ENCODE results near the gene MYO1H. TPM values are rescaled to one million over a fixed set of nuclear protein-coding genes. Genes with fewer than 3 reads are reported as not detected.

Gene MYO1H
- total RNA-seq, 4 donors from 2014 or later, result 0.38 TPM; not detected in 3

DNA sequence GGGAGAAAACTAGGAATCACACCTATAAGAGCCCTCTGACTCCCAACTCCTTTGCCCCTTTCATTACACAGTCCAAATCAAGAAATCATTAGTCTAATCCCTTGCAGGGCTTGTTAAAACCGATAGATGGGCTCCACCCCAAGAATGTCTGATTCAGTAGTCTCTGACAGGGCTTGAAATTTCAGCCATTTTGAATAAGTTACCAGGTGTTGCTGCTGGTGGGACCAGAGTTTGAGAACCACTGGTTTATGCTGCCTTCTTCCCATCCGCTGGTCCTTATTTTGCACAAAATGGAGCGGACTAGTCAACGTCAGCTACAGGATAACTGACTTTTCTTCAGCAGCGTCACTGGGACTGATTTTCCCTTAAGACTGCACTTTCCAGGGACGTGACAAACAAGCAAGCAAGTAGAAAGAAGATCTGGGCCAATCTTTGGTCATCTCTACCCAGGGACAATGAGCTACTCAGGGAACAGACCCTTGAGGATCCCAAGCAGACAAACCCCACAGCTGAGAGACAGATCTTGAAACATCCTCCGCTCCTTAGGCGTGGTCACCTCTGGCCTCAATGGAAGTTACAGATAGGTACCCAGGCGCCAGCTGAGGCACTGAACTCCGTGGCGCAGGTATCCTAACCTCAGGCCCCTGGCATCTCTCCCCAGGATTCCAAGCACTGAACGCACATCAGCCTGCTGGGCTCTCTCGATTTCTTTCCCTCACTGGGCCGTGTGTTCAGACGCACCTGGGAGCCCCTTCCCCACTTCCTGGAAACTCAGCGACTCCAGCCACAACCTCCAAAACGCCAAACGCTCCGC lies 128.5 kb downstream of the MYO1H start:
- H3K4me3 ChIP-seq, result peak overlapping the region; percentile 99
- DNase-seq (ENCODE audit: low spot score in 2 of 2), result no peak
- peaks cover under 1% of the 10 kb centered on the region for H3K36me3 ChIP-seq
- WGBS, result 14% methylated on average over 19 of the region's 19 CpGs
- H3K9me3 ChIP-seq, result no peaks in the 10 kb centered on the region
- H3K27ac ChIP-seq, result peak overlapping the region; percentile 99
- H3K4me1 ChIP-seq, result peaks cover 47% of the 10 kb centered on the region
- TF ChIP-seq, protein P1, sequence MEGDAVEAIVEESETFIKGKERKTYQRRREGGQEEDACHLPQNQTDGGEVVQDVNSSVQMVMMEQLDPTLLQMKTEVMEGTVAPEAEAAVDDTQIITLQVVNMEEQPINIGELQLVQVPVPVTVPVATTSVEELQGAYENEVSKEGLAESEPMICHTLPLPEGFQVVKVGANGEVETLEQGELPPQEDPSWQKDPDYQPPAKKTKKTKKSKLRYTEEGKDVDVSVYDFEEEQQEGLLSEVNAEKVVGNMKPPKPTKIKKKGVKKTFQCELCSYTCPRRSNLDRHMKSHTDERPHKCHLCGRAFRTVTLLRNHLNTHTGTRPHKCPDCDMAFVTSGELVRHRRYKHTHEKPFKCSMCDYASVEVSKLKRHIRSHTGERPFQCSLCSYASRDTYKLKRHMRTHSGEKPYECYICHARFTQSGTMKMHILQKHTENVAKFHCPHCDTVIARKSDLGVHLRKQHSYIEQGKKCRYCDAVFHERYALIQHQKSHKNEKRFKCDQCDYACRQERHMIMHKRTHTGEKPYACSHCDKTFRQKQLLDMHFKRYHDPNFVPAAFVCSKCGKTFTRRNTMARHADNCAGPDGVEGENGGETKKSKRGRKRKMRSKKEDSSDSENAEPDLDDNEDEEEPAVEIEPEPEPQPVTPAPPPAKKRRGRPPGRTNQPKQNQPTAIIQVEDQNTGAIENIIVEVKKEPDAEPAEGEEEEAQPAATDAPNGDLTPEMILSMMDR (IDR thresholded peaks at IDR 0.05), result no peak
- no peak for TF ChIP-seq POLR2A (IDR thresholded peaks at IDR 0.05)
- no peak for TF ChIP-seq EP300 (IDR thresholded peaks at IDR 0.05)
- no peak for TF ChIP-seq POLR2AphosphoS5 (IDR thresholded peaks at IDR 0.05)
- no peaks in the 10 kb centered on the region for H3K27me3 ChIP-seq

DNA sequence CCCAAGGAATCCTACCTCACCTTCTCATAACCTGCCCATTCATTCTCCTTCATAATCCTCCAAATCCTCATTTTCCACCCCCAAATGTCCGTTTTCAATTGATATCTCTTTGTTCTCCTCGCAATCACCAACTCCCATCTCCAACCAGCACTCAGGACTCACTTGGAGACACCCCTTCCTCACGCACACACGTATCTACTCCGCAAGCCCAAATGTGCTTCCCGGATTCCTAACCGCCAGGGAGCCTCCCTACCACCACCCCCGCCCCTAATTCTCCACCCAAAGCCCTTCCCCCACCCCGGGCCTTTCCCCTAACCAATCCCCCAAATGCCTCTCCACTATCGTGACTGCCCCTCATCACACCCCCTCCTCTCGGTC lies 129.1 kb downstream of the MYO1H start:
- Histone ChIP-seq H3K27ac (peak overlapping the region; percentile 99), H3K27me3 (no peaks in the 10 kb centered on the region), H3K4me3 (peak overlapping the region; percentile 99), H3K4me1 (peaks cover 47% of the 10 kb centered on the region), H3K9me3 (no peaks in the 10 kb centered on the region), H3K36me3 (no peaks in the 10 kb centered on the region)
- TF ChIP-seq POLR2AphosphoS5 (IDR thresholded peaks at IDR 0.05) (no peak), EP300 (IDR thresholded peaks at IDR 0.05) (no peak), POLR2A (IDR thresholded peaks at IDR 0.05) (no peak)
- TF ChIP-seq, protein P1 (IDR thresholded peaks at IDR 0.05), result no peak
- no peak for DNase-seq (ENCODE audit: low spot score in 2 of 2)
- WGBS, result under 1% methylated on average over 11 of the region's 11 CpGs

DNA sequence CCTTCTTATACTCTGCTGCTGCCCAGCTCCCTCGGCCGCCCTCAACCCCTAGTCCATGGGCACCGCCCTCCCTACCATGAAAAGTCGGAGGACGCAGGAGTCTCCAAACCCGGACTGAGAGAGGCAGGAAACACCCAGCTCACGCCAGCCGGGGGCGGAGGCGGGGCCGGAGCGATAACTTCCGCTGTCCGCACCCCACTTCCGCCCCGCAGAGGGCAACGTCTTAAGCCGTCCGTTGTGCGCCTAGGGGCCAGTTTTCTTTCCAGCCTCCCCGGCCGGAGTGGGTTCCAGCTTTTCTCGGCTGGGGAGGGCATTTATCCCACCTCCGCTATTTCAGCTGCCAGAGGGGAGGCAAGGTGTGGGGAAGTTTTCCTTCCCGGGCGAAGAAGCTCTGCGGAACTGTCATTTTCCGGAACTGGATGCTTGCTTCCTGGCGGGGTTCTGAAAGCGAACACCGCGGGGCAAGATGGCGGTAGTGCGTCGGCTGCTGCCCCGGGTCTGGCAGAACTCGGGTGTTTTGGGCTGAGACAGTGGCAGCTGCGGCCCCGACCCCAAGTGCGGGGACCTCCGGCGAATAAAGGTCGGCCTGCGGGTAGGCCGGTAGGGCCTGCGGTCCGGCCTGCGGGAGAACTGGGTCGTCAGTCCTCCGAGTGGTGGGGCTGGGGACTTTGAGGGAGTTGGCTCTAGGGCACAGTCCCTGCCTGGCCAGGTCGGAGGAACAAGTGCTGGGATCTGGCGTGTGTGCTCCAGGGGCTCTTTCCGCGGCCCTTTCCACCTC lies 129.7 kb downstream of the MYO1H start, which contains the start of the genes KCTD10 and UBE3B:
TSS of gene KCTD10 (minus strand) at position 116 of the 778 bp plus-strand sequence. CDS start at position 78, 38 bp downstream.
TSS of gene UBE3B (plus strand) at position 450 of the 778 bp plus-strand sequence. CDS start 5,918 bp downstream, outside the sequence.
- DNase-seq (ENCODE audit: low spot score in 2 of 2), result peak; percentile 93 to 95
- Histone ChIP-seq H3K4me1 (peaks cover 47% of the 10 kb centered on the region), H3K27me3 (no peaks in the 10 kb centered on the region), H3K36me3 (no peaks in the 10 kb centered on the region), H3K4me3 (peak within 1 kb of the TSS; percentile 99), H3K9me3 (no peaks in the 10 kb centered on the region), H3K27ac (peak within 1 kb of the TSS; percentile 99)
- TF ChIP-seq POLR2A (IDR thresholded peaks at IDR 0.05), result peak in 1 of 2 donors; percentile 52
- peak; percentile 9 to 74 (median 59) for TF ChIP-seq POLR2AphosphoS5 (IDR thresholded peaks at IDR 0.05)
- TF ChIP-seq, protein P1 (IDR thresholded peaks at IDR 0.05), result peak in 1 of 2 donors; percentile 8
- TF ChIP-seq EP300 (IDR thresholded peaks at IDR 0.05), result no peak
- WGBS, result 2% methylated on average over 27 of the region's 54 CpGs

DNA sequence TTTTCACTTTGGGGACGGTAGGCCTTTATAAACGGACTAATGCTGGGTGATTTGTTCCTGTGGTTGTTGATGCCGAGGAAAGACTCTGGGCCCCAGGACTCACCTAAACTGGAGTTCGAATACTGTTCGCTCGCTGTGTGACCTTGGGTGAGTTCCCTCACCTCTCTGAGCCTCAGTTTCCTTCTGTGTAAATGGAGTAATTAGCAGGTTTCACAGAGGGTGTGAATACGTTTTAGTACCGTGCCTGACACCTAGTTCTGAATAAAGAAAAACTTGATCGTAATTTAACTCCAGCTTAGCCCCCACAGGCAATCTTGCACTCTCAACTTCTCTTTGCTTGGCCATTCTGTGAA lies 130.2 kb downstream of the MYO1H start:
- Histone ChIP-seq H3K4me3 (peak overlapping the region; percentile 99), H3K4me1 (peaks cover 44% of the 10 kb centered on the region), H3K27ac (peak overlapping the region; percentile 99), H3K36me3 (no peaks in the 10 kb centered on the region), H3K9me3 (no peaks in the 10 kb centered on the region), H3K27me3 (no peaks in the 10 kb centered on the region)
- DNase-seq (ENCODE audit: low spot score in 2 of 2), result no peak
- no peak for TF ChIP-seq POLR2AphosphoS5 (IDR thresholded peaks at IDR 0.05)
- no peak for TF ChIP-seq EP300 (IDR thresholded peaks at IDR 0.05)
- no peak for TF ChIP-seq POLR2A (IDR thresholded peaks at IDR 0.05)
- TF ChIP-seq, protein P1 (IDR thresholded peaks at IDR 0.05), result no peak
- WGBS, result 2% methylated on average over 9 of the region's 9 CpGs

DNA sequence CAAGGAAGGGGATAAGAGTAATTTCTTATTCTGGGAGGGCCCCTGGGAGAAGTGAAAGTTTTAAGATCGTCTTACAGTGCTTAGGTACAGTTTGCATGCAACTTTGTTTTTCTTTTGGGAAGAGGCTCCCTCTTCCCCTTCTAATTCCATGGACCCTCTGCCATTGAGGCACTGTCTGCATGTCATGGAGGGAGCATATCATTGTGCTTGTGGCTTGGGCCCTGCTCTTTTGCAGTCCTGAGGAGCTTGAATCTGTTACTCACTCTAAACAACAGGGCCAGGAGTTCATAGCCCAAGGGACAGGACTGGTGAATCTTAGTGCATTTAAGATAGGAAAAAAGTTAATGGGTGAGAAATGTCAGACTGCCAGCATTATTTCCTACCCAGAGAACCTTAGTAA lies 132.1 kb downstream of the MYO1H start:
- Histone ChIP-seq H3K36me3 (peaks cover 17% of the 10 kb centered on the region), H3K4me1 (peaks cover 40% of the 10 kb centered on the region), H3K4me3 (no peak overlapping the region), H3K27me3 (no peaks in the 10 kb centered on the region), H3K27ac (no peak overlapping the region), H3K9me3 (no peaks in the 10 kb centered on the region)
- 81% methylated on average over 1 of the region's 1 CpG for WGBS
- DNase-seq (ENCODE audit: low spot score in 2 of 2), result no peak
- TF ChIP-seq POLR2AphosphoS5 (IDR thresholded peaks at IDR 0.05) (no peak), POLR2A (IDR thresholded peaks at IDR 0.05) (no peak), EP300 (IDR thresholded peaks at IDR 0.05) (no peak)
- TF ChIP-seq, protein P1 (IDR thresholded peaks at IDR 0.05), result no peak
